GM11168 (cell line): ENCODE measurements around the gene ZNRD2.

ENCODE experiments used
- in situ Hi-C: fragments of 300-500 bp; cut with MboI; formaldehyde crosslinking; loops from one replicate; pipeline ENCODE4 v1.12.0; 2022; ENCODE audit warnings: low sequenced_read_pairs; ENCODE audit not compliant: unreplicated experiment

ZNRD2 gene

DNA sequence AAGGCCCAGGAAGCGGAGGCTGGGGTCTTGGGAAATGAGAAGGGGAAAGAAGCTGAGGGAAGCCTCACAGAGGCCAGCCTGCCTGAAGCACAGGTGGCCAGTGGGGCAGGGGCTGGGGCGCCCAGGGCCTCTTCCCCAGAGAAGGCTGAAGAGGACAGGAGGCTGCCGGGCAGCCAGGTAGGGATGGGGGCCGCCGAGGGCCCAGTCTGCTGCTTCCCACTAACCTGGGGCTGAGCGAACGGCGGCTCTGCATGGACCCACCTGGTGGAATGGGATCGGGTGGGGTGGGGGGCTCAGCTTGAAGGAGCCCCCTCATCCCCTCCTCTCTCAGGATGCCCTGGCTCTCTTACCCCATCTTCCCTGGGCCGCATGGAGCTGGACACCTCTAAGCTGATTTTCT is 13.3 kb downstream of the ZNRD2 start:
- in situ Hi-C loops: no loop called here

GRCh38 chr11:65584106-65584505 is 13.8 kb downstream of the ZNRD2 start:
- in situ Hi-C loops: no loop called here

GRCh38 chr11:65584723-65585171 is 14.5 kb downstream of the ZNRD2 start:
- in situ Hi-C loops: no loop called here

DNA sequence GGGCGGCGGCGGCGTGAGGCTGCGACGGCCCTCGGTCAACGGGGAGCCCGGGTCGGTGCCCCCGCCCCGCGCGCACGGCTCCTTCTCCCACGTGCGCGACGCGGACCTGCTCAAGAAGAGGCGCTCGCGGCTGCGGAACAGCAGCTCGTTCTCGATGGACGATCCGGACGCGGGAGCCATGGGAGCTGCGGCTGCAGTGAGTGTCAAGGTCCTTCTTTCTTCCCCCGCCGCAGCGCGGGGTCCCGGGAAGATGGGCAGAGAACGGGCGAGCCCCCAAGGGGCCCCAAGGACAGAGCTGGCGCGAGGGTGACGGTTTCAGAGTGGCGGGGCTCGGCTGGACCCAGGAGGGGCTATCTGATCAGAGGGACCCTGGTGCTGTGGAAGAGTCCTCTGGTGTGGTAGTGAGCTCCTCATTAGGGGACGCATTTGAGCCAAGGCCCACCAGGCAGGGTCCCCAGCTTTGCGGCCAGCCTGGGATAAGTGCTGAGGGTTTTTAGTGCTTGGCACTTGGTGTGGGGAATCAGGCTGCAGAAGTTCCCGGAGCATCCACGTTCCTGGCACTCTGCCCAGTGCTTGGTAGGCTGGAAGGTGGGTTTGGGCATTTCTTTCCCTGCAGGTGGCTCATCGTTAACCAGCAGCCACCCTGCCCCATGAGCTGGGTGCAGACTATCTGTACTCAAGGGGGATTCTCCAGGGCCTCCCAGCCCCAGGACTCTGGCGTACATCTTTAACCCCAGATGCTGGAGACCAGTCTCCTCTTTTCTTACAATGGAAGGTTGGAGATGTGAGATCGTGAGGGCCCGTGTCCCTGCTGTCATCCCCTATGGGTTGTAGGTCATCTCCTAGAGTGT is 15.3 kb downstream of the ZNRD2 start:
- in situ Hi-C loops: no loop called here

DNA sequence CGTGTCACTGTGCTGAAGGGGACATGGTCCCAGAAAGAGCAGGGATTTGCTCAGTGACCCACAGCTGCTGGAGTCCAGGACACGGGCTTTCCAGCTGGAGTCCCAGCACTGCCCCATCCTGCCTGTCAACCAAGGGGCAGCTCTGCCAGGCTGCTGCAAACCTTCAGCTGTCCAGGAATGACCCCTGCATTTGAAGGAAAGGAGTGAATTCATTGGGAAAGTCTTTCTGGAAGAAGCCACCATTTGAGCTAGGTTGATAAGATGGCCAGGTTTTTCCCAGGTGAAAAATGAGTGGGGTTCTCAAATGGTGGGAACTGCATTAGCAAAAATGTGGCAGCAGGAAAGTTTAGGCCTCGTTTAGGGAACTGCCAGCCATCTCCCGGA is 16.0 kb downstream of the ZNRD2 start:
- in situ Hi-C loops: no loop called here

DNA sequence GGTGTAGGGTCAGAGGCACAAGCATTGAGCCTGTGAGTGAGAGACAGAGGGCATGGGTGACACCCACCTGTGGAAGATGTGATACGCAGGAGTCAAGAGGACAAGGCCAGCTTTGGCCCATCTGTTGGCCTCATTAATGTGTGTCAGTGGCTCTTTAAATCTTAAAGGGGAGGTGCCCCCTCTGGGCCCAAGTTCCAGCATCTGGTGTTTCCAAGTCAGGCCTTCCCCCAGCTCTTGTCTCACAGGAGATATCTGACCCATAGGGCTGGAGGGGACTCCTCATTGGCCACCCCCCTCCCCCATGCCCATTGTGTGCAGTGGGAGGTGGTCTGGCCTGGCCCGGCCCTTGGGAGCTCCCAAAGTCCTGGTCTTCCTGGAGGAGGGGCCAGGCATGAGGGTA is 16.4 kb downstream of the ZNRD2 start:
- in situ Hi-C loops: no loop called here

GRCh38 chr11:65588199-65589054 is 18.1 kb downstream of the ZNRD2 start:
- in situ Hi-C loops: no loop called here

DNA sequence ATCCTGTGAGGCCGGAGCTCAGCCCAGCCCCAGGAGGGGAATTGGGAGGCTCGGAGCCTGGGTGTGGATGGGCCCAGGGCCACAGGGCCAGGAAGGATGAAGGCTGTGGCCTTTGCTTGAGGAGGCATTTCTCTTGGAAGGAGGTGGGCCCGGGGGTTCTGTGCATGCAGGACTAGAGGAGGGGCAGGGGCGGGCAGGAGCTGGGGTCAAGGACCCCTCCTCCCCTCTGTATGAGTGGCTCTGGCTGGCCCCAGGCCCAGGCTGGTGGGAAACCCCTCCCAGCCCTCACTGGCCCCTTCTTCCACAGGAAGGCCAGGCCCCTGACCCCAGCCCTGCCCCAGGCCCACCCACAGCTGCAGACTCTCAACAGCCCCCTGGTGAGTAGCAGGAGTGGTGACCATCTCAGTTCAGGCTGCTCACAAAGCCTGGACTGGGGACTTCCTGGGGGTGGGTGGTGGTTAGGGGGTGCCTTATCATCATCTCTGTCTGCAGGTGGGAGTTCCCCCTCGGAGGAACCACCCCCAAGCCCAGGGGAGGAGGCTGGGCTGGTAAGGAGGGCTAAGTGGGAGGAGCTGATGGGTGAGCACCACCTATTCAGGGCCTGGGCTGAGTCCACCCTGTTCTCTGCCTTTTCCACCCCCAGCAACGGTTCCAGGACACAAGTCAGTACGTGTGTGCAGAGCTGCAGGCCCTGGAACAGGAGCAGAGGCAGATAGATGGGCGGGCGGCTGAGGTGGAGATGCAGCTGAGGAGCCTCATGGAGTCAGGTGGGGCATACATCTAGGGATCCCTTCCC is 19.4 kb downstream of the ZNRD2 start:
- in situ Hi-C loops: no loop called here

GRCh38 chr11:65590240-65590738 is 20.0 kb downstream of the ZNRD2 start:
- in situ Hi-C loops: no loop called here

DNA sequence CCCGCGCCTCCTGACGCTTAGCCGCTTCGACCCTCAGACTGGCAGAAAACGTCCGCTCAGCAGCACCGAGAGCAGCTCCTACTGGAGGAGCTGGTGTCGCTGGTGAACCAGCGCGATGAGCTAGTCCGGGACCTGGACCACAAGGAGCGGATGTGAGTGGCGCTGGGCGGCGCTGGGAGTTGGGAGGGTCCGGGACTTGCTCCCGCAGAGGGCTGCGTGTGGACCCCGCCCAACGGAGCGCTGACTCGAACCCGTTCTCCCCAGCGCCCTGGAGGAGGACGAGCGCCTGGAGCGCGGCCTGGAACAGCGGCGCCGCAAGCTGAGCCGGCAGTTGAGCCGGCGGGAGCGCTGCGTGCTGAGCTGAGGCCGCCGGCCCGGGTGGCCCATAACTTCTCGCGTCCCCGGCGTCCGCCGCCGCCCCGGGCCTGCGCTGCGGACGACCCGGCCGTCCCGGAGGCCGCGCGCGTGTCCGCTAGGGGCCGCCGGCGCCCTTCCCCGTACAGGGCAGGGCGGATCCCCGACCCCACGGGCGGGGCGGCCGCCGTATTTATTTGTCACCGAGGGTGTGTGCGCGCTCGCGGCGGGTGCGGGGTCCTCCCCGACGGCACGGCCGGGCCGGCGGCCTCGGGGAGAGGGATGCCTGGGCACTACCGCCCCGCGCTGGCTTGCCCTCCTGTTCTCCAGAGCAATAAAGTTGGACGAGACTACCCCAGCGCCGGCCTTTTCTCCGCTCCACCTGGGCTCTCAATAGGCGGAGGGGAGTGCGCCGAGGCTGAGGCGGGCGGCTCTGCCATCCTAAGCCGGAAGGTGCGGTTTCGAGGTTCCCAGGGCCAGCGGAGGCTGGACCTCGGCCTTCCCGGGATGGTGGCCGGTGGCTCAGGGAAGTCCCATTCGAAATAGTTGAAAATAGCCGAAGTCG is 21.9 kb downstream of the ZNRD2 start:
- in situ Hi-C loops: no loop called here

- in situ Hi-C loops: no loop called here
Observed at GRCh38 chr11:65592858-65593517, 22.7 kb downstream of the ZNRD2 start.

DNA sequence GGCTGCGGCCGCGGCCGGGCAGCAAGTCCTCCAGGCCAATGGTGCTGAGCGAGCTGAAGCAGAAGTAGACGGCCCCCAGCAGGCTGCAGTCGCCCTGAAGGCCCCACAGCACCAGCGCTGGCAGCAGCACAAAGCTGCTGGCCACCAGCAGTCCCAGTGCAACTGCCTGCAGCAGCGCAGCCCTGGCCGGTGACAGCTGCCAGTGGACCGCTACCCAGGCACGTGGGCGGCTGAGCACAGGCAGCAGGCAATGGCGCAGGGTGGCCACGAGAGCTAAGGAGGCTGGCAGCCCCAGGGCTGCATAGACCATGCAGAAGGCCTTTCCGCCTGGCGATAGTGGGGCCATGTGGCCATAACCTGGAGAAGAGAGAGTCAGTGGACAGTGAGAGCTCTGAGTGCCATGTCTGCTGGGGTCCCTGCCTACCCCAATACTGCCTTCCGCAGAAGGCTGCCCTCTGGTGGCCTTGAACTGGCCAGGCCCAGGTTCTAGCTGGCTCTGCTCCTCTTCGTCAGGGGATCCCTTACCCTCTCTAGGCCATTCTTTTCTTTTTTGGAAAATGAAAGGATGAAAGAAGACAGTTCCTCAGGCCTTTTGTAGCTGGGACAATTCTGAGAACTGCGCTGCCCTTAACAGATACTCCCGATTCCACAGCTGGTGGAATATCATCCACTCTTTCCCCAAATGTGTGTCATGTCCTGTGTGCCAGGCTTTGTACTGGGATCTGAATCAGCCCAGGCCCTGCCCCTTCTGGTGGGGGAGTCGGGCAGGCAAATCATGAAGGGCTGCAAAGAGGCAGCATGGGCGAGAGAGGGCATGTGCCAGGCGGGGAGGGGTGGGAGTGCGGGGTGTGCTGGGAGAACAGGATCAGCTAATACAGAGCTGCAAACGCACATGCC is 23.5 kb downstream of the ZNRD2 start:
- in situ Hi-C loops: no loop called here

DNA sequence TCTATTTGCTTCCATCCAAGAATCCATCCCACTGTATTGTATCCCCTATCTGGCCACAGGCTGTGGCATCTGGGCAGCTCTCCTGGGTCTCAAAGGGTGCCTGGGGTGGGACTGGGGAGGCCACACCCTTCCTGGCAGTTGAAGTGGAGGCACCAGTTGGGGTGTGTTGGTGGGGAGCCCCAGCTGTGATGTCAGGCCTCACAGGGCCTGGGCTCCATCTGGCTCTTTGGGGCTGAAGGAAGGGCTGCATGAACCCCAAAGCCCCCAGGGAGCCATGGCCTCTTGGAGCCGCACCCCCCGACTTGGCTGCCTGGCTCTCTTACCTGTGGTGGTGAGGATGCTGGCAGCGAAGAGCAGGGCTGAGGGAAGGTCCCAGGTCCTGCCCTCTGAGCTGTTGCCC is 24.9 kb downstream of the ZNRD2 start:
- in situ Hi-C loops: no loop called here

- in situ Hi-C loops: no loop called here
Observed at GRCh38 chr11:65595543-65596281, 25.4 kb downstream of the ZNRD2 start, which contains the start of gene KCNK7. Gene KCNK7 (minus strand): TSS chr11:65595800. CDS start chr11:65595772, 28 bp downstream.

DNA sequence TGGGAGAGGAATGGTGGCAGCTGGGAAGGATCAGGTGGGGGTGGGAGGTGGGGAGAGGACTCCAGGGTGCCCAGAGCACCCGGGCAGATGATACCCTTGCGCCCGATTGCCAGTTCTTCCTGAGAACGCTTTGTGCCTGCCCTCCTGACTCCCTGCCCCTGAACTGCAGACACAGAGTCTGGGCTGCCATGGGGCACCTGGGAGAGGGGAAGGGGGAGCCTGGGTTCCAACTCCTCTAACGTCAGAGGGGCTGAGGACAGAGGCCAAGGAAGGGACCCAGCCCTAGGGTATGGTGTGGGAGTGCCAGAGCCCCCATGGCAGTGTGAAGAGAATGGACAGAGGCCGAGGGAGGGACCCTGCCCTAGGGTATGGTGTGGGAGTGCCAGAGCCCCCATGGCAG is 26.2 kb downstream of the ZNRD2 start:
- in situ Hi-C loops: no loop called here

DNA sequence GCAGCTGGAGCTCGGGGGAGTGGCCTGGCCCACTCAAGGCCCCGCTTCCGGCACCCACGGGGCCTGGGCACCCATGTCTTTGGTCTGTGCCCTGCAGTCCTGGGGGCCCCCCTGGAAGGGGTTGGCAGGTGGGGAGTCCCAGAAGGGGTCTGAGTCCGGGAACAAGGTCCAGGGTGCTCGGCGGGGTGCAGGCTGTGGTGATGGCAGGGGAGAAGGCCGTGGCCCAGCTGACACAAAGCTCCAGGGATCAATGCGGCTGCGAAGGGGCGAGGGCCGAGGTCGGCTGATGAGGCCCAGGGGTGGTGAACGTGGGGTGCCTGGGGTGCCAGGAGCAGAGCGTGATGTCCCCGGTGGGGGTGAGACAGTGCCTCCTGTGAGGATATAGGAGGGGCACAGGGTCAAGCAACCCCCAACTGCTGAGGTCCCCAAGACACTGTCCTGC is 28.0 kb downstream of the ZNRD2 start:
- in situ Hi-C loops: no loop called here
